Fibroblast of skin of left biceps (primary cell): ENCODE measurements around the gene PARN.
A peak's percentile ranks its signal among the peaks of the same experiment; 100 is the strongest.
"Not testable (repeated sequence)": the region's sequence is repeated elsewhere in the genome, so short reads cannot be mapped to it uniquely, and the experiment has no call there.

Source experiments
- DNase-seq, 2 experiments: peaks; one replicate each; pipeline ENCODE4 v3.0.0-alpha.2; 2013; ENCODE audit warnings: low read depth in 2 of 2

Gene PARN

GRCh38 chr16:14574698-14575415 lies 55.2 kb downstream of the PARN start:
- DNase-seq: not testable (repeated sequence)

- DNase-seq: no peak
These were observed 57.5 kb downstream of the PARN start for GRCh38 chr16:14572535-14572934.

DNA sequence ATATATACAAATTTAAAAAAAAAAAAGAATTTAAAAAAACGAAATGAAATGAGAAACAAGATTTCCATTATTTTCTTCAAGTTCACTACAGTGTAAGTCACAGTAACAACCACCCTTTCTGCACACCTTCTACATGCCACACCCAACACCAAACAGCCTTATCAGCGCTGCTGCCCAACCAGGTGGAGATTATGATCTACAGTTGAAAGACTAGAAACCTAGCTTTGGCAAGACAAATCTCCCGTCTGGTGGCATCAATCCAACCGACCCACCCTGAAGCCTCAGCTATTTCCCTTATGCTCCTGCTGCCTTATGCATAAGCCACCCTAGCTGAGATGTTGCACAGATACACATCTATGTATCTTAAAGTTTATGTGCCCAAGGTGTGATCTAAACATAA lies 60.8 kb downstream of the PARN start:
- no peak for DNase-seq

DNA sequence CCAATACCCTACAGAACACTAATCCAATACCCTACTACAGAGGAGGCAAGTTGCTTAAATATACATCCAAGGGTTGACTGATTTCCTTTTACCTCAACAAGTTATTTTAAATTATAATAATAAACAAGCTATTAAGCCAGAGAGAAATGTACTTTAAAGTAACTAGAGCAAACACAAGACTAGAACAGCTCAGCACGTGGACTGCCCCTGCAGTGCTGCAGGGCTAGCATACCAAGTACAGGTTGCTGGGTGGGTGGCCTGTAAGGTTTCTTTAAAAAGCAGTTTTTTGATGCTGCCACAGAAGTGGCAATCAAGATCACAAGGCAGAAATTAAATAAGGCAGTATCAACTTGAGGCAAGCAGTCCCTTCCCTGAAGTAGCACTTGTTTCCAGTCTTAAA lies 63.5 kb downstream of the PARN start:
- DNase-seq: no peak

DNA sequence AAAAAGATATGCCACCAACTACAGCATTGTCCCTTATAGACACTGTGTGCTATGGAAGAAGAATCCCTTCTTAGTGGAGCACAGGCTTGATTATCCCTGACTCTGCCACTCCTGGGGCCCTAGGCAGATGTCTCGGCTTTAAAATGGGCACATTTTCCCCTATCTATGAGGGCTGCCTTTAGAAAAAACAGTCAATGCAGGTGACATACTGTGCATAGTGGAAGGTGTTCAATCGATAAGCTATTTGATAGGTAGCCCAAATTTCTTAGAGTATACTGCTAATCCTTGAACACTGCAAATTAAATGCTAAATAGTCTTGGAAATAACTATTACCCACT lies 64.4 kb downstream of the PARN start:
- no peak for DNase-seq

DNA sequence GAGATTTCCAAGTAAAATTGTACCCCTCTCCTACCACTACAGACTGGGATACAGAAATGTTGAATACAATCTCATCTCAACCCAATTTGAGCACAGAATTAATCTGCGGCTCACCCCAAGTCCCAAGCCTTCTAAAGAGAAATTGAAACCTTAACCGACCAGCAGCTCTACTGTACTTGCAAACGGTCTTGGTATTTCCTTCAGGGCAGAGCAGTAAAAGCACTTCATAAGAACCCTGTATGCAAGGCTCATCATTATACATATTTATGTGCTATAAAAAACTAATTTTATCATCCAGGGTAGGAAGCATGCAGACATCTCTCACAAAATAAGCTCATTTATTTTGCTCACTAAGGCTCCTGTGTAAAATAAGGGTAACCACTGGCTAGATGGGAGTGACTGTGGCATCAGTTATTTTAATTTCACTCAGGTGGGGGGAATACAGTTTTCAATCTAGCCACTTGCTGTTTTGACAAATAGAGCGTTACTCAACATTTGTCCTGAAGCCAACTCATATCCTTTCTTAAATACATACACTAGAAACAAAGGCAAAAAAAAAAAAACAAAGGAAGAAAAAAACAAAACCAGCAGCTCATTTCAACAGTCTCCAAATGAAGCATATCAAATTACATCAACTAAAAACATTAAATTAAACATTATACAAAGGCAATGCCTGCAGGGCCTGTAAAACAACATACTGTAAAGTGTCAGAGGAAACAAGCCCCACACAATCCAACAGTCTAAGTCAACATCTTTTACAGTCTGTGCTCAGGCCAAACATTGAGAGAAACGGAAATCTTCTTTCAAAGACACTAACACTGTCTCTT lies 65.0 kb downstream of the PARN start:
- no peak for DNase-seq

DNA sequence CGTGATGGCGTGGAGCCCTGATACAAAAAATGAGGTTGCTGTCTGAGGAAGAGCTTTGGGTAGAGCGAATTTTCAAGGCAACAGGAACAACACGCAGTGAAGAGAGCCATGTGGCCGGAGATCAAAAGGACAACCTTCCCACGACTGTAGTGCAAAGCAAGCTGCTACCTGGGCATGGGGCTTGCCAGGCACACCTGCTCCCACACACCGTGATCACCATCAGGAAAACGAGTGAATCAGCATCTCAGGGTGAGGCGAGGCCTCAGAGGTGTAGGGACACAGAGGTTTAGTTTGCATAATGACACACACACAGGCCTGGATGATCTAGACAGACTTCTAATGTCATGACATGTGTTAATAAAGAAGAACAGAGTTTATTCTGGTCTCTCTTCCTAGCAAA lies 65.7 kb downstream of the PARN start:
- no peak for DNase-seq

- DNase-seq: no peak
These were observed 67.2 kb downstream of the PARN start for GRCh38 chr16:14562691-14563491.

GRCh38 chr16:14560523-14560922 lies 69.5 kb downstream of the PARN start:
- no peak for DNase-seq

DNA sequence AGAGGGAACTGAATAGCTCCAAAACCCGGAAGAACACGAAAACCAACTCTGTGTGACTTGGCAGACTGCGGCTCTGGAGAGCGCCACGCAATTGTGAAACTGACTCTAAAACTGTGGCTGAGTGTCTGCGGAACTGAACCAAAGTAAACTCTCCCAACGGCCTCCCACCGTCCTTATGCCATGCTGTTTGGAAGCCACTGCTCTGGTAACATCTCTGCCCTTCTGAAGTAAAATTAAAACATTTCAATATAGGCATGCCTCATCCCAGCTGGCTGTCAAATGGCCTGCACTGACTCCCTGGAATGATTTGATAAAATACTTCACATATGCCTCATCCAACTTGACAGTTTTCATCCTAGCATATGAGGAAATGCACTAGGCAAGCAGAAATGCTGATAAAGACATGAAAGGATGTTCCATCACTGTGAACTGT lies 70.2 kb downstream of the PARN start:
- no peak for DNase-seq

DNA sequence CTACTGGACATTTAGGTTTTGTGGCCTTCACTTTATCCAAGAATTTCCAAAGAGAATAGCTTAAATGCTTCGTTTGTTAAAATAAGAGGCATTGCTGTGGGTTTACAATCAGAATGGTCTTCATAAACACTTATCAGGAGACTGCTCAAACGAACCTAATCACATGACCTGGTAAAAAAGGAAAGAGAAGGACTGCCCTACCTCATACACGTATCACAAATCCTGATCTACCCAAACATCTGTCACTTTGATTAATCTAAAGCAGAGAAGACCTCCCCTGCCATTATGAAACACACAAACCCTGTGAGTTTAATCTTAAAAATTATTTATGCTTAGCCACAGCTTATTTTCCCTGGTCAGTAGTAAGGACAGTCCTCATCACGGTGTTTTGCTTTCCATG lies 76.6 kb downstream of the PARN start:
- no peak for DNase-seq

DNA sequence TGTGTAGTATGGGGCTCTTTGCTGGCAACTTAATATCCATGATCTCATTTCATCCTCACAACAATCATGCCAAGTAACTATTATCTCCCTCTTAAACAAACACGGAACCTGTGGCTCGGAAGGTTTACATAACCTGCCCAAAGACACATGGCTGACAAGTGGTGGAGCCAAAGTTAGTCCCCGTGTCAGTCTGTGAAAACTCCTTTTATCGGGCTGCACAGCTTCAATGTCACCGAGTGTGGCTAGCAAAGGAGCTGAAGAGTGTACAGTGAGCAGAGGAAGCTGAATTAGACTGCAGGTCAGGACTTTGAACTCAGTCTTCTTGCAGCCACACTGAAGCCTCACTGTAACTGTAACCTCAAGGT lies 80.3 kb downstream of the PARN start:
- no peak for DNase-seq

GRCh38 chr16:14548933-14549788 lies 80.9 kb downstream of the PARN start:
- no peak for DNase-seq

GRCh38 chr16:14545346-14545884 lies 84.6 kb downstream of the PARN start:
- no peak for DNase-seq

GRCh38 chr16:14544846-14545245 lies 85.2 kb downstream of the PARN start:
- DNase-seq: not testable (repeated sequence)

- peak; percentile 39 to 45 for DNase-seq
These were observed 90.4 kb downstream of the PARN start for GRCh38 chr16:14539631-14540030.

DNA sequence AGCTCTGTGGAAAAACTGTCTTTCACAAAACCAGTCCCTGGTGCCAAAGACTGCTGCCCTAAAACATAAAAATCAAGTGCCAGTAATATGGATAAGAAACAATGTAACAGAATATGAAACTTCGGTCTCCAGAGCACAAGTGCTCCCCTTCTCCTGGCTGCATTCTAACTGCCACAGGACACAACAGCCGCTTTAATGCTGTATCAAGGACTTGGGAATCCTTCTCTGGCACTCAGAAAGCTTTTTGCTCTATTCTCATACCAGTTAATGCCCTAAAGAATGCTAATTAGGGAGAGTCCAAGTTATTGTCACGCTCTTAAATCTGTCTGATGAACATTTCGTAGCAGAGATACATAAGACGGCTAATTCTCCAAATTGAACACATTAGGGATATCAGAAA lies 90.9 kb downstream of the PARN start:
- DNase-seq: no peak

DNA sequence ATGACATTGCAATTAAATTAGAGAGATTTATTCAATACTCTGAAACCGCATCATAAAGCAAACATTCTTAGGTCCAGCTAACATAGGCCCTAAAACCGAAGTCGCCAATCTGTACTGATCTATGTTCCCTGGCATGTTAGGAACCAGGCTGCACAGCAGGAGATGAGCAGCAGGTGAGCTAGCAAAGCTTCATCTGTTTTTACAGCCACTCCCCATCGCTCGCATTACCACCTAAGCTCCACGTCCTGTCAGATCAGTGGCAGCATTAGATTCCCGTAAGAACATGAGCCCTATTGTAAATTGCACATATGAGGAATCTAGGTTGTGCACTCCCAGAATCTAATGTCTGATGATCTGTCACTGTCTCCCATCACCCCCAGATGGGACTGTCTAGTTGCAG lies 91.5 kb downstream of the PARN start:
- DNase-seq: no peak

- no peak for DNase-seq
These were observed 98.4 kb downstream of the PARN start for GRCh38 chr16:14531613-14532012.

- DNase-seq: no peak
These were observed 99.0 kb downstream of the PARN start for GRCh38 chr16:14531101-14531500.

- no peak for DNase-seq
These were observed 100.0 kb downstream of the PARN start for GRCh38 chr16:14530046-14530445.
